Umbilical cord (tissue), 2 donors: ENCODE results near the gene TBC1D16. TPM values are rescaled to one million over a fixed set of nuclear protein-coding genes. Genes with fewer than 3 reads are reported as not detected.

Experiments used
- DNase-seq: peaks from one replicate; pipeline ENCODE4 v3.0.0-alpha.2; 2015; ENCODE audit warnings: low spot score
- total RNA-seq: library from RNA; depleted of rRNA; stranded (reverse); fragments of >200 nt; gene quantifications from one replicate; pipeline ENCODE4 v1.2.3, GENCODE V29; 2014; ENCODE audit warnings: low replicate concordance; ENCODE audit not compliant: insufficient read depth

The TBC1D16 gene
- total RNA-seq, 1 donor from 2014 or later = 21.7 TPM

GRCh38 chr17:79892457-79893241 is 143.0 kb downstream of the TBC1D16 start:
- DNase-seq = peak; percentile 69

GRCh38 chr17:79891113-79891730 is 144.4 kb downstream of the TBC1D16 start:
- no peak for DNase-seq

- DNase-seq = no peak
These were observed 145.0 kb downstream of the TBC1D16 start for GRCh38 chr17:79890706-79891105.

DNA sequence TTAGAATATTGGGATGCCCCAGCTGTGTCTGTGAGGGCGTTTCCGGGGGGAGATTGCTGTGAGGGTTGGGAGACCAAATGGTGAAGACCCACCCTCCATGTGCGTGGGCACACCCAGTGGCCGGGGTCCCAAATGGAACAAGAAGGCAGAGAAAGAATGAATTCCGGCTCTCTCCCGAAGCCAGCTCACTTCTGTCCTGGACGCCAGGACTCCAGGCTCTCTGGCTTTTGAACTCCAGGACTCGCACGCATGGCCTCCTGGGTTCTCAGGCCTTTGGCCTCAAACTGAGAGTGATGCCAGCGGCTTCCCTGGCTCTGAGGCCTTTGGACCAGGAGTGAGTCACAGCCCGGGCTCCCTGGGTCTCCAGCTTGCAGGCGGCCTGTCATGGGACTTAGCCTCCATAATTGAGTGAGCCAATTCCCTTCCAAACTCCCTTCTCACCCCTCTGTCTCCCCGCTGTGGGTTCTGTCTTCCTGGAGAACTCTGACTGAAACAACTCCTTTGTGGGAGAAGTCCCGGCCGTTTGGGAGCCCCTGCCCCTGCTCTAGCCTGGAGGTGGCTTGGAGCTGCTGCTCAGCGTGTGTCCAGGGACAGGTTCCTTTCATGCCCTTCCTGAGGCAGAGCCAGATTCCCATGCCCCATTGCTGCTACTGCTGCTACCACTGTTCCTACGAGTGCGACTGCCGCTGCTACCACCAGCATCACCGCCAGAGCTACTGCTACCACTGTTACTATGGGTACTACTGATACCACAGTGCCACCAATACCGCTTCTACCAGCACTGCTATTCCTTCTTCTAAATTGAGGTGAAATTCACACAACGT is 146.6 kb downstream of the TBC1D16 start:
- no peak for DNase-seq

DNA sequence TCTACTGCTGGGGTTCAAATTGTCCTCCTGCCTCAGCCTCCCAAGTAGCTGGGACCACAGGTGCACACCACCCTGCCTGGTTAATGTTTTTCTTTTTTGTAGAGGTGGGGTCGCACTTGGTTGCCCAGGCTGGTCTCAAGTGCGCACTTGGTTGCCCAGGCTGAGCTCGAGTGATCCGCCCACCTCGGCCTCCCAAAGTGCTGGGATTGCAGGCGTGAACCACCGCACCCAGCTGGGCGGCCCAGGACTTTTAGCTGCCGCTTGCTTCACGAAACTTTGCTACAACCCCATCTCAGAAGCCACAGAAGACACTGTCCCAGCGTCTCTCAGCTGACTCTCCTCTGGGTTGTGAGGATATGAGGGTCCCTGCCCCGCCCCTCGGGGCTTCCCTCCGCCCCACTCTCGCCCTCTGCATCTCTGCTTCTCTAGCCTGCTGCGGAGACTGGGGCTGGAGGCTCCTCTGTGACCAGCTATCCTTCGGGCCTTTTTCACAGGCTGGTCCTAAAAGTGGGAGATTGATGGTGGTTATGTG is 147.6 kb downstream of the TBC1D16 start:
- DNase-seq = no peak

- no peak for DNase-seq
These were observed 148.2 kb downstream of the TBC1D16 start for GRCh38 chr17:79887451-79887991.

GRCh38 chr17:79883202-79883601 is 152.5 kb downstream of the TBC1D16 start:
- DNase-seq = no peak

Other genes starting within 250 kb of the TBC1D16 start
- gene CBX8, start 238.8 kb downstream of the TBC1D16 start, total RNA-seq = 3.1 TPM
- gene CBX4, start 196.4 kb downstream of the TBC1D16 start, total RNA-seq = 7.2 TPM
- gene CCDC40, start 770 bp upstream of the TBC1D16 start, total RNA-seq = 2.9 TPM
- 29.9 TPM for gene GAA, start 65.7 kb upstream of the TBC1D16 start, total RNA-seq
- 72.5 TPM for gene EIF4A3, start 111.3 kb upstream of the TBC1D16 start, total RNA-seq
- gene CARD14, start 134.2 kb upstream of the TBC1D16 start, total RNA-seq = 3.9 TPM
- 5.8 TPM for gene SGSH, start 184.5 kb upstream of the TBC1D16 start, total RNA-seq
- 9.1 TPM for gene SLC26A11, start 184.6 kb upstream of the TBC1D16 start, total RNA-seq
- 54.4 TPM for gene RNF213, start 225.0 kb upstream of the TBC1D16 start, total RNA-seq